Measurements from ENCODE around the gene ETV2.
A peak's percentile ranks its signal among the peaks of the same experiment; 100 is the strongest.

The ETV2 gene

DNA sequence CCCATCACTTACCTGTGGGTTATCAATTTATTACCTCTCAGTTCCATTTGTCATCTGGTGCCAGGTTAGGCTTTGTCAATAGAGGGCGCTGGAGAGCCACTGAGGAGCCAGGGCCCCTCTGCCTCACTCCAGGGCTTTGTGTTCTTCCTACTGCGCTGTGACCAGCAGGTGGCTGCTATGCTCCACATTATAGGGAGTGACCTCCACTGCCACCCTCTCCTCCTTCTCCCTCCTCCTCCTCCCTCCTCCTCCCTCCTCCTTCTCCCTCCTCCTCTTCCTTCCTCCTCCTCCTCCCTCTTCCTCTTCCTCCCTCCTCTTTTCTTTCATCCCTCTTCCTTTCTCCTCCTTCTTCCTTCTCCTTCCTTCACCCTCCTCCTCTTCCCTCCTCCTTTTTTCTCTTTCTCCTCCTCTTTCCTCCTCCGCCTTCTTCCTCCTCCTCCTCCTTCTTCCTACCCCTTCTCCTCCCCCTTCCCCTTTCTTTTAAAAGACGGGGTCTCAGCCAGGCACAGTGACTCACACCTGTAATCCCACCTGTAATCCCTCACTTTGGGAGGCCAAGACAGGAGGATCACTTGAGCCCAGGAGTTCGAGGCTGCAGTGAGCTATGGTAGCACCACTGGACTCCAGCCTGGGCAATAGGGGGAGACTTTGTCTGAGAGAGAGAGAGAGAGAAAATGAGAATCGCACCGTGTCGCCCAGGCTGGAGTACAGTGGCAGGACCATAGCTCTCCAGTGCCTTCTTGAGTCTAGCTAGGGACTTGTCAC, 52.5 kb downstream of the ETV2 start:
- Histone ChIP-seq H3K27me3 (ENCODE audit: insufficient read depth, poor library complexity, severe bottlenecking) (peaks cover 4% of the 10 kb centered on the region), H3K27ac (replicated peaks) (no peak overlapping the region), H3K4me3 (replicated peaks; ENCODE audit: insufficient read depth, low read length) (no peak overlapping the region)
- TF ChIP-seq SPI1 (IDR thresholded peaks at IDR 0.05; ENCODE audit: borderline replicate concordance, low read depth) (no peak), POLR2AphosphoS5 (IDR thresholded peaks at IDR 0.05; ENCODE audit: low read depth) (no peak), REST (IDR thresholded peaks at IDR 0.05; ENCODE audit: insufficient replicate concordance, low read depth) (no peak)
- TF ChIP-seq, protein P1, sequence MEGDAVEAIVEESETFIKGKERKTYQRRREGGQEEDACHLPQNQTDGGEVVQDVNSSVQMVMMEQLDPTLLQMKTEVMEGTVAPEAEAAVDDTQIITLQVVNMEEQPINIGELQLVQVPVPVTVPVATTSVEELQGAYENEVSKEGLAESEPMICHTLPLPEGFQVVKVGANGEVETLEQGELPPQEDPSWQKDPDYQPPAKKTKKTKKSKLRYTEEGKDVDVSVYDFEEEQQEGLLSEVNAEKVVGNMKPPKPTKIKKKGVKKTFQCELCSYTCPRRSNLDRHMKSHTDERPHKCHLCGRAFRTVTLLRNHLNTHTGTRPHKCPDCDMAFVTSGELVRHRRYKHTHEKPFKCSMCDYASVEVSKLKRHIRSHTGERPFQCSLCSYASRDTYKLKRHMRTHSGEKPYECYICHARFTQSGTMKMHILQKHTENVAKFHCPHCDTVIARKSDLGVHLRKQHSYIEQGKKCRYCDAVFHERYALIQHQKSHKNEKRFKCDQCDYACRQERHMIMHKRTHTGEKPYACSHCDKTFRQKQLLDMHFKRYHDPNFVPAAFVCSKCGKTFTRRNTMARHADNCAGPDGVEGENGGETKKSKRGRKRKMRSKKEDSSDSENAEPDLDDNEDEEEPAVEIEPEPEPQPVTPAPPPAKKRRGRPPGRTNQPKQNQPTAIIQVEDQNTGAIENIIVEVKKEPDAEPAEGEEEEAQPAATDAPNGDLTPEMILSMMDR (IDR thresholded peaks at IDR 0.05; ENCODE audit: insufficient read depth, low read length): peak; percentile 99
- DNase-seq (ENCODE audit: low read depth in 1 of 2, low spot score in 1 of 2): peak; percentile 87 to 91
